ENCODE data around the gene SLC10A3.
"Not testable (repeated sequence)": the region's sequence is repeated elsewhere in the genome, so short reads cannot be mapped to it uniquely, and the experiment has no call there.

SLC10A3 gene

GRCh38 chrX:154507673-154508383 lies 17.4 kb upstream of the SLC10A3 start:
- Histone ChIP-seq H3K27me3 (ENCODE audit: insufficient read depth, low read length) (no peaks in the 10 kb centered on the region), H3K9ac (ENCODE audit: low read depth, low read length) (no peak overlapping the region), H3K4me3 (ENCODE audit: low read length) (no peak overlapping the region)

GRCh38 chrX:154506483-154507332 lies 16.3 kb upstream of the SLC10A3 start:
- no peak overlapping the region for H3K27ac ChIP-seq (ENCODE audit: low read length)
- no peaks in the 10 kb centered on the region for H3K9me3 ChIP-seq (ENCODE audit: insufficient read depth, low read depth, low read length)
- H3K9ac ChIP-seq (ENCODE audit: low read depth, low read length) = no peak overlapping the region
- H3K36me3 ChIP-seq (ENCODE audit: insufficient read depth, low read depth, low read length) = no peaks in the 10 kb centered on the region
- no peaks in the 10 kb centered on the region for H3K4me1 ChIP-seq (ENCODE audit: insufficient read depth, low read length)
- H3K4me3 ChIP-seq (ENCODE audit: low read length) = no peak overlapping the region
- H3K27me3 ChIP-seq (ENCODE audit: insufficient read depth, low read length) = no peaks in the 10 kb centered on the region

More at GRCh38 chrX:154507673-154508383, 17.4 kb upstream of the SLC10A3 start:
- no peak overlapping the region for H3K27ac ChIP-seq (ENCODE audit: low read length)
- H3K4me1 ChIP-seq (ENCODE audit: insufficient read depth, low read length) = no peaks in the 10 kb centered on the region
- no peaks in the 10 kb centered on the region for H3K9me3 ChIP-seq (ENCODE audit: insufficient read depth, low read depth, low read length)
- H3K36me3 ChIP-seq (ENCODE audit: insufficient read depth, low read depth, low read length) = no peaks in the 10 kb centered on the region

- Histone ChIP-seq H3K9ac (ENCODE audit: low read depth, low read length) (no peak overlapping the region), H3K36me3 (ENCODE audit: insufficient read depth, low read depth, low read length) (no peaks in the 10 kb centered on the region), H3K4me1 (ENCODE audit: insufficient read depth, low read length) (no peaks in the 10 kb centered on the region), H3K9me3 (ENCODE audit: insufficient read depth, low read depth, low read length) (no peaks in the 10 kb centered on the region), H3K27me3 (ENCODE audit: insufficient read depth, low read length) (no peaks in the 10 kb centered on the region), H3K4me3 (ENCODE audit: low read length) (no peak overlapping the region), H3K27ac (ENCODE audit: low read length) (no peak overlapping the region)
These were observed 15.3 kb upstream of the SLC10A3 start for GRCh38 chrX:154505734-154506133.

- H3K4me3 ChIP-seq (ENCODE audit: low read length) = no peak overlapping the region
- no peaks in the 10 kb centered on the region for H3K4me1 ChIP-seq (ENCODE audit: insufficient read depth, low read length)
- no peaks in the 10 kb centered on the region for H3K27me3 ChIP-seq (ENCODE audit: insufficient read depth, low read length)
- no peak overlapping the region for H3K27ac ChIP-seq (ENCODE audit: low read length)
- no peak overlapping the region for H3K9ac ChIP-seq (ENCODE audit: low read depth, low read length)
- H3K36me3 ChIP-seq (ENCODE audit: insufficient read depth, low read depth, low read length) = no peaks in the 10 kb centered on the region
- H3K9me3 ChIP-seq (ENCODE audit: insufficient read depth, low read depth, low read length) = no peaks in the 10 kb centered on the region
These were observed 12.6 kb upstream of the SLC10A3 start for GRCh38 chrX:154502989-154503388.

- Histone ChIP-seq H3K27me3 (ENCODE audit: insufficient read depth, low read length) (no peaks in the 10 kb centered on the region), H3K36me3 (ENCODE audit: insufficient read depth, low read depth, low read length) (no peaks in the 10 kb centered on the region), H3K4me3 (ENCODE audit: low read length) (no peak overlapping the region), H3K9ac (ENCODE audit: low read depth, low read length) (no peak overlapping the region), H3K27ac (ENCODE audit: low read length) (no peak overlapping the region), H3K9me3 (ENCODE audit: insufficient read depth, low read depth, low read length) (no peaks in the 10 kb centered on the region), H3K4me1 (ENCODE audit: insufficient read depth, low read length) (no peaks in the 10 kb centered on the region)
These were observed 11.7 kb upstream of the SLC10A3 start for GRCh38 chrX:154502098-154502497.

GRCh38 chrX:154501423-154501822 lies 11.0 kb upstream of the SLC10A3 start:
- H3K9ac ChIP-seq (ENCODE audit: low read depth, low read length); H3K27ac ChIP-seq (ENCODE audit: low read length); H3K36me3 ChIP-seq (ENCODE audit: insufficient read depth, low read depth, low read length); H3K4me3 ChIP-seq (ENCODE audit: low read length); H3K9me3 ChIP-seq (ENCODE audit: insufficient read depth, low read depth, low read length); H3K4me1 ChIP-seq (ENCODE audit: insufficient read depth, low read length); H3K27me3 ChIP-seq (ENCODE audit: insufficient read depth, low read length): not testable (repeated sequence)

GRCh38 chrX:154496591-154497137 lies 6.2 kb upstream of the SLC10A3 start:
- not testable (repeated sequence) for H3K27ac ChIP-seq (ENCODE audit: low read length)

GRCh38 chrX:154495472-154495922 lies 5.1 kb upstream of the SLC10A3 start:
- H3K27ac ChIP-seq (ENCODE audit: low read length) = no peak overlapping the region
- H3K36me3 ChIP-seq (ENCODE audit: insufficient read depth, low read depth, low read length) = no peaks in the 10 kb centered on the region
- no peak overlapping the region for H3K4me3 ChIP-seq (ENCODE audit: low read length)
- no peaks in the 10 kb centered on the region; the same call in 1 of the 2 replicates for H3K27me3 ChIP-seq (ENCODE audit: insufficient read depth, low read length)
- H3K9me3 ChIP-seq (ENCODE audit: insufficient read depth, low read depth, low read length) = no peaks in the 10 kb centered on the region
- H3K9ac ChIP-seq (ENCODE audit: low read depth, low read length) = no peak overlapping the region
- no peaks in the 10 kb centered on the region for H3K4me1 ChIP-seq (ENCODE audit: insufficient read depth, low read length)

More at GRCh38 chrX:154496591-154497137, 6.2 kb upstream of the SLC10A3 start:
- not testable (repeated sequence) for H3K27me3 ChIP-seq (ENCODE audit: insufficient read depth, low read length); H3K4me1 ChIP-seq (ENCODE audit: insufficient read depth, low read length); H3K4me3 ChIP-seq (ENCODE audit: low read length); H3K9me3 ChIP-seq (ENCODE audit: insufficient read depth, low read depth, low read length); H3K9ac ChIP-seq (ENCODE audit: low read depth, low read length); H3K36me3 ChIP-seq (ENCODE audit: insufficient read depth, low read depth, low read length)

- Histone ChIP-seq H3K27ac (ENCODE audit: low read length) (no peak overlapping the region), H3K36me3 (ENCODE audit: insufficient read depth, low read depth, low read length) (no peaks in the 10 kb centered on the region), H3K4me1 (ENCODE audit: insufficient read depth, low read length) (no peaks in the 10 kb centered on the region), H3K9me3 (ENCODE audit: insufficient read depth, low read depth, low read length) (no peaks in the 10 kb centered on the region), H3K9ac (ENCODE audit: low read depth, low read length) (no peak overlapping the region), H3K4me3 (ENCODE audit: low read length) (no peak overlapping the region), H3K27me3 (ENCODE audit: insufficient read depth, low read length) (peaks cover 1% of the 10 kb centered on the region; the same call in 1 of the 2 replicates)
These were observed 4.3 kb upstream of the SLC10A3 start for GRCh38 chrX:154494715-154495114.

GRCh38 chrX:154490021-154490413 lies 412 bp downstream of the SLC10A3 start:
- no peaks in the 10 kb centered on the region for H3K4me1 ChIP-seq (ENCODE audit: insufficient read depth, low read length)
- peak overlapping the region; percentile 59; the same call in 1 of the 2 replicates for H3K4me3 ChIP-seq (ENCODE audit: low read length)
- H3K36me3 ChIP-seq (ENCODE audit: insufficient read depth, low read depth, low read length) = no peaks in the 10 kb centered on the region
- no peaks in the 10 kb centered on the region for H3K9me3 ChIP-seq (ENCODE audit: insufficient read depth, low read depth, low read length)
- peaks cover 7% of the 10 kb centered on the region; the same call in 1 of the 2 replicates for H3K27me3 ChIP-seq (ENCODE audit: insufficient read depth, low read length)
- peak overlapping the region; percentile 42; the same call in 1 of the 2 replicates for H3K9ac ChIP-seq (ENCODE audit: low read depth, low read length)
- H3K27ac ChIP-seq (ENCODE audit: low read length) = no peak overlapping the region

GRCh38 chrX:154489182-154489581 lies 1.2 kb downstream of the SLC10A3 start:
- H3K4me3 ChIP-seq (ENCODE audit: low read length) = no peak overlapping the region
- no peaks in the 10 kb centered on the region for H3K36me3 ChIP-seq (ENCODE audit: insufficient read depth, low read depth, low read length)
- H3K4me1 ChIP-seq (ENCODE audit: insufficient read depth, low read length) = no peaks in the 10 kb centered on the region
- no peak overlapping the region for H3K9ac ChIP-seq (ENCODE audit: low read depth, low read length)
- peaks cover 7% of the 10 kb centered on the region; the same call in 1 of the 2 replicates for H3K27me3 ChIP-seq (ENCODE audit: insufficient read depth, low read length)
- no peak overlapping the region for H3K27ac ChIP-seq (ENCODE audit: low read length)
- no peaks in the 10 kb centered on the region for H3K9me3 ChIP-seq (ENCODE audit: insufficient read depth, low read depth, low read length)
